MM.1S (cell line): Measurements from ENCODE around the gene UBAC1.
"Not testable (repeated sequence)": the region's sequence is repeated elsewhere in the genome, so short reads cannot be mapped to it uniquely, and the experiment has no call there.

Source experiments
- EZH2 ChIP-seq: fragments of 300-600 bp; sonication (generic); optimal IDR thresholded peaks from 2 replicates; pipeline ENCODE3; 2017; ENCODE audit warnings: low read depth, mild to moderate bottlenecking, antibody characterized with exemption, low read length, mixed read lengths
- TF ChIP-seq, protein P1 (sequence below): fragments of 300-600 bp; sonication (generic); IDR thresholded peaks from 2 replicates; pipeline ENCODE4 v1.5.1; 2016; ENCODE audit warnings: antibody characterized with exemption, low read length, mixed read lengths

DNA sequence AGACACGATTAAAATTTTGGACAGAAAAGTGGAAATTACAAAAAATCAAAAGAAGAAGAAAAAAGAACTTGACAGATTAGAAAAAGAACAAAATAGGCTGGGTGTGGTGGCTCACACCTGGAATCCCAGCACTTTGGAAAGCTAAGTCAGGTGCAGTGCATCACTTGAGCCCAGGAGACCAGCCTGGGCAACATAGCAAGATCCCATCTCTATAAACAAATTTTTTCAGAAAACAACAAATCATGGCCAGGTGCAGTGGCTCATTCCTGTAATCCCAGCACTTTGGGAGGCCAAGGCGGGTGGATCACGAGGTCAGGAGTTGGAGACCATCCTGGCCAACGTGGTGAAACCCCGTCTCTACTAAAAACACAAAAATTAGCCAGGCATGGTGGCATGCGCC, 68.8 kb downstream of the UBAC1 start:
- TF ChIP-seq, protein P1, sequence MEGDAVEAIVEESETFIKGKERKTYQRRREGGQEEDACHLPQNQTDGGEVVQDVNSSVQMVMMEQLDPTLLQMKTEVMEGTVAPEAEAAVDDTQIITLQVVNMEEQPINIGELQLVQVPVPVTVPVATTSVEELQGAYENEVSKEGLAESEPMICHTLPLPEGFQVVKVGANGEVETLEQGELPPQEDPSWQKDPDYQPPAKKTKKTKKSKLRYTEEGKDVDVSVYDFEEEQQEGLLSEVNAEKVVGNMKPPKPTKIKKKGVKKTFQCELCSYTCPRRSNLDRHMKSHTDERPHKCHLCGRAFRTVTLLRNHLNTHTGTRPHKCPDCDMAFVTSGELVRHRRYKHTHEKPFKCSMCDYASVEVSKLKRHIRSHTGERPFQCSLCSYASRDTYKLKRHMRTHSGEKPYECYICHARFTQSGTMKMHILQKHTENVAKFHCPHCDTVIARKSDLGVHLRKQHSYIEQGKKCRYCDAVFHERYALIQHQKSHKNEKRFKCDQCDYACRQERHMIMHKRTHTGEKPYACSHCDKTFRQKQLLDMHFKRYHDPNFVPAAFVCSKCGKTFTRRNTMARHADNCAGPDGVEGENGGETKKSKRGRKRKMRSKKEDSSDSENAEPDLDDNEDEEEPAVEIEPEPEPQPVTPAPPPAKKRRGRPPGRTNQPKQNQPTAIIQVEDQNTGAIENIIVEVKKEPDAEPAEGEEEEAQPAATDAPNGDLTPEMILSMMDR = not testable (repeated sequence)
- not testable (repeated sequence) for TF ChIP-seq EZH2
